CD14-positive monocyte (primary cell): ENCODE data around the gene GPR139. TPM values are rescaled to one million over a fixed set of nuclear protein-coding genes. Genes with fewer than 3 reads are reported as not detected.

Experiments
- DNase-seq, 3 donors: peaks; one replicate each; pipeline ENCODE4 v3.0.0-alpha.2; 2011 to 2022
- H2AFZ ChIP-seq: 2 replicates; pipeline ENCODE4 v1.6.0; 2012; ENCODE audit warnings: mild to moderate bottlenecking, low read depth, low read length, inconsistent platforms; ENCODE audit not compliant: insufficient read depth, poor library complexity, severe bottlenecking
- H3K27ac ChIP-seq, 2 donors: 1 replicate in 1 of 2; 2 replicates in 1 of 2; pipeline ENCODE4 v1.5.1; 2012 to 2013; ENCODE audit warnings: low read length in 2 of 2, control low read depth in 1 of 2, inconsistent platforms in 1 of 2, low read depth in 1 of 2, mild to moderate bottlenecking in 1 of 2
- H3K27me3 ChIP-seq, 2 donors: one replicate each; pipeline versions ENCODE4 v1.6.0 to v1.6.1; 2011 to 2013; ENCODE audit warnings: low read length in 2 of 2; ENCODE audit not compliant: control insufficient read depth in 2 of 2, insufficient read depth in 2 of 2
- H3K36me3 ChIP-seq, 2 donors: replicated peaks in 1 of 2; 1 replicate in 1 of 2; 2 replicates in 1 of 2; pipeline versions ENCODE4 v1.5.1 to v1.6.1; 2012 to 2013; ENCODE audit warnings: low read length in 2 of 2, control low read depth in 1 of 2, inconsistent platforms in 1 of 2, mild to moderate bottlenecking in 1 of 2; ENCODE audit not compliant: insufficient read depth in 2 of 2, control insufficient read depth in 1 of 2
- H3K4me1 ChIP-seq, 2 donors: 1 replicate in 1 of 2; 2 replicates in 1 of 2; pipeline versions ENCODE4 v1.5.1 to v1.6.1; 2012 to 2013; ENCODE audit warnings: low read length in 2 of 2, control low read depth in 1 of 2, inconsistent platforms in 1 of 2, mild to moderate bottlenecking in 1 of 2, moderate library complexity in 1 of 2; ENCODE audit not compliant: insufficient read depth in 2 of 2, control insufficient read depth in 1 of 2
- H3K4me2 ChIP-seq: replicated peaks from 2 replicates; pipeline ENCODE3; 2012; ENCODE audit warnings: low read length, moderate library complexity, mild to moderate bottlenecking; ENCODE audit not compliant: poor library complexity, severe bottlenecking; ENCODE audit errors: extremely low read depth
- H3K4me3 ChIP-seq, 3 experiments: fragments of 200-600 bp in 1 of 3; sonication (generic) in 1 of 3; replicated peaks in 1 of 3; 1 replicate in 2 of 3; 2 replicates in 1 of 3; pipeline ENCODE4 v1.5.1; 2011 to 2013; ENCODE audit warnings: low read length in 3 of 3, mild to moderate bottlenecking in 3 of 3, control low read depth in 2 of 3, low read depth in 2 of 3, inconsistent platforms in 1 of 3, moderate library complexity in 1 of 3
- H3K79me2 ChIP-seq: 2 replicates; pipeline ENCODE4 v1.6.0; 2012; ENCODE audit warnings: mild to moderate bottlenecking, control low read depth, inconsistent platforms, low read length, moderate library complexity; ENCODE audit not compliant: insufficient read depth
- H3K9ac ChIP-seq: 2 replicates; pipeline ENCODE4 v1.6.0; 2017; ENCODE audit warnings: low read length, mild to moderate bottlenecking; ENCODE audit not compliant: insufficient read depth, poor library complexity, severe bottlenecking
- H3K9me3 ChIP-seq, 2 donors: replicated peaks in 1 of 2; 1 replicate in 1 of 2; 2 replicates in 1 of 2; pipeline versions ENCODE4 v1.5.1 to v1.6.1; 2012 to 2013; ENCODE audit warnings: low read length in 2 of 2, control low read depth in 1 of 2; ENCODE audit not compliant: control insufficient read depth in 1 of 2, insufficient read depth in 1 of 2
- H4K20me1 ChIP-seq: 2 replicates; pipeline ENCODE4 v1.6.0; 2012; ENCODE audit warnings: mild to moderate bottlenecking, low read length, control low read depth, moderate library complexity; ENCODE audit not compliant: insufficient read depth
- H3K27ac Mint-ChIP-seq, 7 donors: one replicate each; pipeline ENCODE4 v1.8.0; 2020; ENCODE audit warnings: mild to moderate bottlenecking in 7 of 7, mixed read lengths in 7 of 7, moderate library complexity in 6 of 7, inconsistent platforms in 2 of 7
- H3K27me3 Mint-ChIP-seq, 3 donors: one replicate each; pipeline ENCODE4 v1.8.0; 2021 to 2022; ENCODE audit warnings: low read depth in 3 of 3, mild to moderate bottlenecking in 3 of 3, mixed read lengths in 3 of 3, moderate library complexity in 3 of 3, inconsistent platforms in 1 of 3
- H3K36me3 Mint-ChIP-seq, 2 donors: one replicate each; pipeline ENCODE4 v1.8.0; 2020; ENCODE audit warnings: mixed read lengths in 2 of 2, inconsistent platforms in 1 of 2, mild to moderate bottlenecking in 1 of 2
- H3K4me1 Mint-ChIP-seq: one replicate; pipeline ENCODE4 v1.8.0; 2020; ENCODE audit warnings: mild to moderate bottlenecking, mixed read lengths
- H3K4me3 Mint-ChIP-seq, 2 donors: one replicate each; pipeline ENCODE4 v1.8.0; 2020; ENCODE audit warnings: mild to moderate bottlenecking in 2 of 2, mixed read lengths in 2 of 2, moderate library complexity in 1 of 2
- H3K9me3 Mint-ChIP-seq, 7 donors: one replicate each; pipeline ENCODE4 v1.8.0; 2020 to 2022; ENCODE audit warnings: mixed read lengths in 7 of 7, mild to moderate bottlenecking in 6 of 7, moderate library complexity in 6 of 7, inconsistent platforms in 2 of 7
- CTCF ChIP-seq: fragments of 200-600 bp; IDR thresholded peaks from one replicate; pipeline ENCODE4 v1.8.0; 2022; ENCODE audit warnings: antibody characterized with exemption, mild to moderate bottlenecking
- WGBS: methylation state at CpG from one replicate; pipeline ENCODE4 v1.1.5; 2013; ENCODE audit warnings: missing lambda C conversion rate; ENCODE audit not compliant: insufficient coverage; 5-methylcytosine and 5-hydroxymethylcytosine counted together
- intact Hi-C, 2 donors: fragments of 100-400 bp; cut with micrococcal nuclease; formaldehyde crosslinking; loops; one replicate each; pipeline versions ENCODE4 v1.15.0 to v1.15.1; 2023
- polyA plus RNA-seq, 3 donors: library from polyadenylated mRNA; depleted of rRNA in 1 of 3; unstranded in 2 of 3; stranded (reverse) in 1 of 3; fragments of 300-500 nt in 2 of 3; fragments of >200 nt in 1 of 3; fragmentation: Illumina TruSeq in 2 of 3; gene quantifications; 1 replicate in 2 of 3; 2 replicates in 1 of 3; pipeline ENCODE4 v1.2.3, GENCODE V29; 2012 to 2021

The GPR139 gene
- polyA plus RNA-seq, 3 donors = not detected

GRCh38 chr16:20064520-20064919 lies 9.2 kb downstream of the GPR139 start:
- no peaks in the 10 kb centered on the region for H3K36me3 Mint-ChIP-seq
- H3K9ac ChIP-seq = no peak overlapping the region
- 100% methylated on average over 1 of the region's 4 CpGs for WGBS
- no peaks in the 10 kb centered on the region for H4K20me1 ChIP-seq
- no peaks in the 10 kb centered on the region for H3K27me3 ChIP-seq
- peaks cover 0 to 26% (median 5%) of the 10 kb centered on the region in 7 donors for H3K9me3 Mint-ChIP-seq
- no peak for TF ChIP-seq CTCF
- H3K9me3 ChIP-seq = no peaks in the 10 kb centered on the region
- no peaks in the 10 kb centered on the region for H3K79me2 ChIP-seq
- no peak overlapping the region for H3K4me3 ChIP-seq
- peaks cover 0 to 1% (median 0%) of the 10 kb centered on the region in 3 donors for H3K27me3 Mint-ChIP-seq
- H2AFZ ChIP-seq = no peak overlapping the region
- intact Hi-C loops = no loop called here
- H3K27ac ChIP-seq = no peak overlapping the region
- no peak overlapping the region for H3K4me2 ChIP-seq
- no peak overlapping the region for H3K4me3 Mint-ChIP-seq
- H3K4me1 ChIP-seq = no peaks in the 10 kb centered on the region
- H3K4me1 Mint-ChIP-seq = no peaks in the 10 kb centered on the region
- no peak overlapping the region for H3K27ac Mint-ChIP-seq
- H3K36me3 ChIP-seq = no peaks in the 10 kb centered on the region
- DNase-seq = no peak

GRCh38 chr16:20061132-20061531 lies 12.6 kb downstream of the GPR139 start:
- TF ChIP-seq CTCF = no peak
- Mint-ChIP-seq H3K36me3 (no peaks in the 10 kb centered on the region), H3K4me3 (no peak overlapping the region), H3K9me3 (peaks cover 0 to 3% (median 0%) of the 10 kb centered on the region in 7 donors), H3K27ac (no peak overlapping the region), H3K4me1 (no peaks in the 10 kb centered on the region), H3K27me3 (no peaks in the 10 kb centered on the region)
- DNase-seq = no peak
- Histone ChIP-seq H2AFZ (no peak overlapping the region), H3K4me2 (no peak overlapping the region), H3K36me3 (no peaks in the 10 kb centered on the region), H3K27ac (no peak overlapping the region), H3K9me3 (no peaks in the 10 kb centered on the region), H3K9ac (no peak overlapping the region), H3K4me1 (no peaks in the 10 kb centered on the region), H3K4me3 (no peak overlapping the region), H4K20me1 (no peaks in the 10 kb centered on the region), H3K27me3 (no peaks in the 10 kb centered on the region), H3K79me2 (no peaks in the 10 kb centered on the region)
- intact Hi-C loops = no loop called here
- 95% methylated on average over 3 of the region's 3 CpGs for WGBS
